ENCODE results near the gene TAPT1.

The TAPT1 gene

DNA sequence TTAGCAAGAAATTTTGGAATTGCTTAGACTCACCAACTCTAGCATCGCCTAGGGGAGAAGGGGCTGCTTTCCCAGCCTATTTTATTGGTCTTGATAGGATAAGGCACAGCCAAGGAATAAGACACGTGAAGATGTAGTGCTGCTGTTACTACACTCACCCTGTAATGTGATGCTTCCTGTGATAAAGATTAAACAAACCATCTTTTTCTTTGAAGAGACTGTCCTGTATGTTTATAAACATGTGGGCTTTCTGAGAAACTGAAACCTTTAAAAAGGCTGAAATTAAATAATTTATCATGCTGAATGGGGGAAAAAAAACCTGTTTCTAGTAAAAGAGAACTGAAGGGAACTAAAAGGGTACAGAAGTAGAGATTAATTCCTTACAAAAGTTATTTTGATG, 13.2 kb downstream of the TAPT1 start:
- no peak for ATAC-seq (ENCODE audit: low read depth)
- no peak for DNase-seq (ENCODE audit: low spot score in 2 of 2)
- H3K27ac Mint-ChIP-seq: no peak overlapping the region
- H3K4me3 Mint-ChIP-seq: no peak overlapping the region
- H3K27me3 Mint-ChIP-seq: no peaks in the 10 kb centered on the region
- H3K9me3 Mint-ChIP-seq: no peaks in the 10 kb centered on the region
- H3K4me1 Mint-ChIP-seq: peaks cover 26% of the 10 kb centered on the region
- H3K36me3 Mint-ChIP-seq: peaks cover 27% of the 10 kb centered on the region

DNA sequence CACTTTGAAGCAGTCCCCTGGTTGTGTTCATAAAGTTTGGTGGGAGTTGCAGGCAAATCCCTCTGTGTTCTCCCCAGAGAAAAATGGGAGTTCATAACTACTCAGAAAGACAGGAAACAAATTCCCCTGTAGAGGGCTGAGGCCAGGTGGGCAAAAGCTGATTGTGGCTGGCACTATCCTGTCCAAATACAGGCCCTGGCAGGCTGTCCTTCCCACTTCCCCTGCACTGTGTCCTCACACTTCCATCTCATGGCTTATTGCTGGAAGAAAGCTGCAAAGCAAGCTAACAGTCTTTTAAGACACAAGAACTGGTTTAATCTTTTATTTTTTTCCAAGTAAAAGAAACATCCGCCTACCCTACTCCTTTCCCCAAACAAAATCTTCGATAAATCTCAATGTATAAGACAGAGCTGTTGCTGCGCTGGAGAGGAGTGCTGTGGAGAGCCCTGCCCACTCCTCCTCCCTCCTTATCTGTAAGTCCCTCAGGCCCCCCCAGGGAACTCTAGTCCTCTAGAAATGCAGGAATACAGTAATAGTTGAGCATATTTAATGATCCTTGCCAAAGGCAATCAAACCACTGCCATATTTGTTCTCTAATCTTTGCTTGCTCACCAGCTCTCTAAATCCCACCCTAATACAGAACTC, 14.0 kb downstream of the TAPT1 start:
- H3K9me3 Mint-ChIP-seq: no peaks in the 10 kb centered on the region
- no peak overlapping the region for H3K27ac Mint-ChIP-seq
- no peak for DNase-seq (ENCODE audit: low spot score in 2 of 2)
- H3K36me3 Mint-ChIP-seq: peaks cover 27% of the 10 kb centered on the region
- peaks cover 22% of the 10 kb centered on the region for H3K4me1 Mint-ChIP-seq
- no peak overlapping the region for H3K4me3 Mint-ChIP-seq
- ATAC-seq (ENCODE audit: low read depth): no peak
- no peaks in the 10 kb centered on the region for H3K27me3 Mint-ChIP-seq

DNA sequence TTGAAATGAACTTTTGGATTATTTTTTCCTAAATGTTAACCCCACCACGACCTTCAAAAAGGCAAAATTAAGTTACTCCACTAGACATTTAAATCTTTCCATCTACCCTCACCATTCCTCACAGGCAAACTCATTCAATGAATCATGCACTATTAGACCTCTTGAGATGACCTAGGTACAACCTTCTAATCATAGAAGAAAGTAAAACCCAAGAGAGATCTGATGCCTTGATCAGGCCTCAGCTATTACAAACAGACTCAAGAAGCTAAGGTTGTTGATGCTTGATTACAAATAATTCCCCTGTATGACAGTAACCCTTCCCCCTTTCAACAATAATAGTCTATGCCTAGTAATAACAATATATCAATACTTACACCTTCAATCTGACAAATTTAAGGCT, 18.9 kb downstream of the TAPT1 start:
- Mint-ChIP-seq H3K27me3 (no peaks in the 10 kb centered on the region), H3K4me1 (peaks cover 16% of the 10 kb centered on the region), H3K4me3 (no peak overlapping the region), H3K36me3 (peaks cover 10% of the 10 kb centered on the region), H3K27ac (no peak overlapping the region), H3K9me3 (no peaks in the 10 kb centered on the region)
- ATAC-seq (ENCODE audit: low read depth) (no peak), DNase-seq (ENCODE audit: low spot score in 2 of 2) (no peak)

DNA sequence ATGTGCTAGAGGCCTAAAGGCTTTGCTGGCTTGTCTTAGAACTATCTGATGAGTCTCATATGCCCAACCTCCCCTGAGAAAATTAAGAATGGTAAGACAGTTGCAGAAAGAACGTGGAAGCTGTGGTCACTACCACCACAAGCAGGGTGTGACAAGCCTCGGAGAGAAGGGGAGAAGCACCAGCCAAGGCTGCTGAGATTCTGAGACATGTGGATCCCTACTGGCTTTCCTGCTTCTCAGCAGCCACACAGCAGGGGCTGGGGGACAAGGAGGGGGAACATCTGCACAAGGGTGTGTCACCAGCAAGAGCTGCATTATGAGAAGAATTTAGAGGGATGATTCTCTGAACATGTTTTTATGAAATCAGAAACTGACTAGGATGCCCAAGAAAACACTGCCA, 19.4 kb downstream of the TAPT1 start:
- H3K36me3 Mint-ChIP-seq: peaks cover 10% of the 10 kb centered on the region
- no peaks in the 10 kb centered on the region for H3K27me3 Mint-ChIP-seq
- H3K4me1 Mint-ChIP-seq: peaks cover 14% of the 10 kb centered on the region
- DNase-seq (ENCODE audit: low spot score in 2 of 2) (no peak), ATAC-seq (ENCODE audit: low read depth) (no peak)
- no peak overlapping the region for H3K4me3 Mint-ChIP-seq
- no peaks in the 10 kb centered on the region for H3K9me3 Mint-ChIP-seq
- no peak overlapping the region for H3K27ac Mint-ChIP-seq

DNA sequence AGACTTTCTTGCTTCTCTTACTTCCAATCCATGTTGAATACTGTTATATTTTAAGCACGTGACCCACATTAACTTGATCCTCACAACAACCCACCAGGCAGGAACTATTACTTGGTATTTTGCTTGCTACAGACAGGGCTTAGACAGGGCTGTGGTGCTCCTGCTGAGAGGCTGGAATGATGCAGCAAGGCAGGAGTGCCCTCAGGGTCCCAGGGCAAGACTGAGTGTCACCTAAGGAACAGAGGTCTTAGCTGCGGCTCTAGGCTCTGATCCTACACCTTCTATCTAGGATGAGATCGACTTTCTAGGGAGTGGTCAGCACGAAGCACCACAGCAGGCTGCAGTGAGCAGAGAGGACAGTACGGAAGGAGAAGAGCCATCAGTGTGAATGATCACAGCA, 20.0 kb downstream of the TAPT1 start:
- ATAC-seq (ENCODE audit: low read depth): no peak
- Mint-ChIP-seq H3K9me3 (no peaks in the 10 kb centered on the region), H3K27me3 (no peaks in the 10 kb centered on the region), H3K4me1 (peaks cover 14% of the 10 kb centered on the region), H3K36me3 (peaks cover 13% of the 10 kb centered on the region), H3K4me3 (no peak overlapping the region), H3K27ac (no peak overlapping the region)
- no peak for DNase-seq (ENCODE audit: low spot score in 2 of 2)

DNA sequence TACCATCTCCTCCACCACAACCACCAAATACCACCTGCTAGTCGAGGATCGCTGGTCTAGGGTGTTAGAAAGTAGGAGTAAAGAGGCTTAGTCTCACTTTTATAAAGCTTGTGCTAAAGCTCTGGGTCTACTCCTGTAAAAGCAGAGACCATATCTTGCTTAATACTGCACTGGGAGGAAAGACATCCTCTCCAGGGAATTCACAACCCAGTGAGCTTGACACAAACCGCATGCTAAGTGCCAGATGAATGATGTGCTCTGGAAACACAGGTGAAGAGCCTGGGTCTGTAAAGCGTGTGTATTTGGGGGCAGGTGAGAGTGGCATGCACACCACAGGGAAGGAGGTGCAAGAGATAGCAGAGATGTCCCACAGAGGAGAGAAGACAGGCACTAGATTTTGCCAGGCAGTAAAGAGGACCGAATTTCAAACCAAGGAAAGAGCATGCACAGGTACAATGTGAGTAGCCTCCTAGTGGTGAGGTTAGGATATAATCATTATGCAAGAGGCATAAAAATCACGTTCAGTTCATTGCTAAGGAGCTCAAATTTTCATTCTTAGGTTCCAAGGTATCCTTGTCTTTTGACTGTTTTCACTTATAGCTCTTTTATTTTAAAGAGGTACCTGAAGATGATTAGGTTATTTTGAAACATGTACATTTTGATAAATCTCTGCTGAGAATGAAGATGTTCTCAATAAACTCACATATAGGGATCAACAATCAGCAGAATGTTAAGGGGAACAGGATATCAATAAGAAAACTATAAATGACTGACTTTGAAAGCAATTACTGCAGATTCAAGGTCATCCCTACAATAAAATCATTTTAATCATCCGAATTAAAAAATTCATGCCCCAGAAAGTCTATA, 20.7 kb downstream of the TAPT1 start:
- Mint-ChIP-seq H3K4me1 (peaks cover 14% of the 10 kb centered on the region), H3K27ac (no peak overlapping the region), H3K9me3 (no peaks in the 10 kb centered on the region), H3K4me3 (peak overlapping the region; percentile 1), H3K27me3 (no peaks in the 10 kb centered on the region), H3K36me3 (peaks cover 13% of the 10 kb centered on the region)
- DNase-seq (ENCODE audit: low spot score in 2 of 2) (peak; percentile 16 to 17), ATAC-seq (ENCODE audit: low read depth) (peak; percentile 81)

DNA sequence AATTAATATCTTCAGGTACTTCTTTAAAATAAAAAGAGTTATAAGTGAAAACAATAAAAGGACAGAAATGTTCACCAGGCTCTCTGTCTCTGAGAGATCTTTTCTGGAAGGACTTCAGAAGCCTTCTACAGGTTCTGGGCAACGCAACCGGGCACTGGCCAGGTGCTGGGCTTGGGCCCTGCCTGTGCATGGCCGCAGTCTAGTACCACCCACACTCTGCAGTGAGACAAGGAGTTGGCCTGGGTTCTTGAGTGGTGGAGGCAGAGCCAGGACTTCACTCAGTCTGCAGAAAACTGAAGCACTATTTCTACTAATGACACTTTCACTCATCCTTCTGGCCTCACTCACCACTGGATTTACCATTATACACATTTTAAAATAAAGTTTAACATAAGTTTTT, 21.8 kb downstream of the TAPT1 start:
- DNase-seq (ENCODE audit: low spot score in 2 of 2) (no peak), ATAC-seq (ENCODE audit: low read depth) (no peak)
- Mint-ChIP-seq H3K4me3 (no peak overlapping the region), H3K4me1 (peaks cover 14% of the 10 kb centered on the region), H3K9me3 (no peaks in the 10 kb centered on the region), H3K27ac (no peak overlapping the region), H3K27me3 (no peaks in the 10 kb centered on the region), H3K36me3 (peaks cover 11% of the 10 kb centered on the region)

DNA sequence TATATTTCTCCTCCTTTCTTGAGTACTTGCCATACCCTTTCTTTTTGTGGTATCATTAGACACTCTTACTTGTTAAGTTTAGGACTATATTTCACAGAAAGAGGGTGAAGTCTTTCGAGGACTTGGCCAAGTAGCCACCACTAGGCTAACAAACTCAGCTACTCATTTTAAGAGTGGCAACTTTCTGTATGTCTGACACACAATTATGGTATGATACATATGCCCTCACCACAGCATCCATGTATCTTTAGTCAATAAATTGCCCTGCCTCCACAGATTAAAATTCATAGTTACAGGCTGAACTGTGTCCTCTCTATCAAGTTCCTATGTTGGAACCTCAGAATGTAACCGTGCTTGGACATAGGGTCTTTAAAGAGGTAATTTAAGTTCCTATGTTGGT, 23.2 kb downstream of the TAPT1 start:
- Mint-ChIP-seq H3K4me1 (peaks cover 14% of the 10 kb centered on the region), H3K9me3 (no peaks in the 10 kb centered on the region), H3K4me3 (no peak overlapping the region), H3K27ac (no peak overlapping the region), H3K36me3 (peaks cover 6% of the 10 kb centered on the region), H3K27me3 (no peaks in the 10 kb centered on the region)
- DNase-seq (ENCODE audit: low spot score in 2 of 2): no peak
- no peak for ATAC-seq (ENCODE audit: low read depth)

DNA sequence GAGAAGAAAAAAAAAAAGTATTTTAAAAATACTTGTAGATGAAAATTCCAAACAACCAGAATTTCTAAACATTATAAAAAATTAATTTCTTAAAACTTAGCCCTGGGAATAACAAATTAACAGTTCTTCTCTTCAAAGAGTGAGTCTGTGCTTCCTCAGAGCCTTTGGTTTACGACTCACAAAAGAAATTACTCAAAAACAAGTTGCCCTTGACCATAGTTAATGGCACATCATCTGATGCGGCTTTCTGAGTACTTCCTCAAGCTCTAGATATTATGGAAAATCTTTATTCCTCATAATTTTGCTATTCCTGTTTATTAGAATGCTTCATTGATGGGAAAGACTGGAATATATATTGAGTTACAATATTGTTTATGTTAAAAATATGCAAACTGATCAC, 23.7 kb downstream of the TAPT1 start:
- peaks cover 14% of the 10 kb centered on the region for H3K4me1 Mint-ChIP-seq
- H3K27me3 Mint-ChIP-seq: no peaks in the 10 kb centered on the region
- no peak overlapping the region for H3K27ac Mint-ChIP-seq
- H3K4me3 Mint-ChIP-seq: no peak overlapping the region
- peaks cover 6% of the 10 kb centered on the region for H3K36me3 Mint-ChIP-seq
- ATAC-seq (ENCODE audit: low read depth) (no peak), DNase-seq (ENCODE audit: low spot score in 2 of 2) (no peak)
- no peaks in the 10 kb centered on the region for H3K9me3 Mint-ChIP-seq

DNA sequence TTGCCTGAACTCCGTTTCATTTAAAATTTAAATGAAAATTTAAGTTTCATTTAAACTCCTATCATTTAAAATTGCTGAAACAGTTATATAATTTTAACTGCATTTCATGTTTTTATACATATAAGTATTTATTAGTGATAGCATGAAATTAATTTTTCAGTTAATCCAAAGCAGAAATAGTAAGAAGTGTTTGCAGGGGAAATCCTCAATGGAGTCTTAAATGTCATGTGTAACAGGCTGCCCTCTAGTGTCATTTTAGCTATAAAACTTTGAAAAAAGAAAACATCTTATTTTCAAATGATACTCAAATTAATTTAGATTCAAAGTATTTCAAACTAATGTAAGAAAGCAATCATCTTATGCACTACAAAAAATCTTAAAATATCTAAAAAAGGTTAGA, 27.2 kb downstream of the TAPT1 start:
- no peak for ATAC-seq (ENCODE audit: low read depth)
- H3K27me3 Mint-ChIP-seq: no peaks in the 10 kb centered on the region
- H3K36me3 Mint-ChIP-seq: peaks cover 8% of the 10 kb centered on the region
- no peak overlapping the region for H3K27ac Mint-ChIP-seq
- H3K4me1 Mint-ChIP-seq: peaks cover 8% of the 10 kb centered on the region
- no peaks in the 10 kb centered on the region for H3K9me3 Mint-ChIP-seq
- H3K4me3 Mint-ChIP-seq: no peak overlapping the region
- DNase-seq (ENCODE audit: low spot score in 2 of 2): no peak

DNA sequence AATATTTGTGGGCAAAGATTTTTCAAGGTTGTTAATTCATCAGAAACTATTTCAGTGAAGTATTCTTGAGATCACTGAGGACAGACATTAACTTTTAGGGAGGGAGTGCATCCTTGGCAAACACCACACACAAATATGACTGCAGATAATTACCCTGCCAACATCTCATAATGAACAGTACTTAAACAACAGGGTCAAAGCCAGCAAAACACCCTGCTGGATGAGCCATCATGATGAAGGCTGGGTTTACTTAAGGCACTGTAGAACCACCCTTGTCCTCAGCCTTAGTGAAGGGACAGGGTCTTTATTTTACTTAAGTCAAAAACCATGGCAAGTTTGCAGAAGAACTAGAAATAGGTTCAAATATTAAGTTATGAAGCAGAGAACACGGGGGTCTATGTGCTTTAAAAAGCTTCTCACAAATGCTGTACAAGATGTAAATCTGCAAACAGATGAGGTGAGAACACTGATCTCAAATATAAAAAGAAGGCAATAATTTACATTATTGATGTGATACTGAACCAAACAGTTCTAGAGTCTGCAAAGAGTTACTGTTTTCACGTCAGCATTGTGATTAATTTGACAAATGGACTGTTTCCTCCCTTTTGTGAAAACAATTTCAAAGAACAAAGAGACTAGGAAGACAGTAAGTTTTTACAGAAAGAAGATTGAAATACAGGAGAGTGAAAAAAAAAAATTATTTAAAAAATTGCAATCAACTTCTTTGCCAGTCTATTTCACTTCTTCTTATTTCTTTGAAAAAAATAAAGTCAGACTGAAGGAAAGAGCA, 28.2 kb downstream of the TAPT1 start:
- peaks cover 10% of the 10 kb centered on the region for H3K36me3 Mint-ChIP-seq
- ATAC-seq (ENCODE audit: low read depth) (no peak), DNase-seq (ENCODE audit: low spot score in 2 of 2) (no peak)
- no peak overlapping the region for H3K4me3 Mint-ChIP-seq
- peaks cover 8% of the 10 kb centered on the region for H3K4me1 Mint-ChIP-seq
- H3K9me3 Mint-ChIP-seq: no peaks in the 10 kb centered on the region
- H3K27ac Mint-ChIP-seq: no peak overlapping the region
- no peaks in the 10 kb centered on the region for H3K27me3 Mint-ChIP-seq

DNA sequence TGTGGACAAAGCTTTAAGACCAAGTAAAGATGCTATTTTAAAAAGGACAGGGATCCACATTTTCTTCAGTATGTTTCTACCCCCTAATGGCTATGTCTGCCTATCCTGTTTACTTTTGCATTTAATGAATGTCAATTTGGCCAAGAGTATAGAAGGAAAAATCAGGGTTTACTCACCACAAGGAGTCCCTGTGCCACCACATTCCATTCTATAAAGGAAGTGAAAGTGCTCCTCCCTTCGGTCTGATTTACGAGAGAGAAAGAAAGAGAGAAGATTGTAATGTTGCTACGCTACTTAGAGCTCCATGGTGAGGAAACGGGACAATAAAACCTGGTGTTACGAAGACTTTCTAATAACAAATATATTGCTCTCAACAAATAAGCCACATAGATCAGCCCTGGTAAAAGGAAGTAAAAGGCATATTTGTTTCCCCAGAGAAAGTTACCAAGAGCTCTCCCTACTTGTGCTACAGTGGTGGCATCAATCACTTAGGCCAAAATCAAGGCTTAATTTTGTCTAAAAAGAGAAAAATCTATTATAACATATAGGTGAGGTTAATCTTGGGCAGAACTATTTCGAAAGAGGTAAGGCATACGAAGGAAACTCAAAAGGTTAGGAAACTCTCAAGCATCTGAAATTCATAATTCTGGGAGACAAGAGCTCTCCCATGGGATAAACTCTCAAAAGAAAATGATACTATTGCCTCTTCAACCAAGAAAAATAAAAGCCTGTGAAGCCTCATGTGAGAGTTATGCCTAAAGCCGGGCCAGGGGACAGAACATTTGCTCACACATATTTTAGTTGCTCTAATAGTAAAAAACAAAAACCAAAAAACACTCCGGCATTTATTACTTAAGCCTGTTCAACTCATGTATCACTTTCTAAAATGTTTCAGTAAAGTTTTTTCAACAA, 29.5 kb downstream of the TAPT1 start:
- ATAC-seq (ENCODE audit: low read depth): peak; percentile 93
- Mint-ChIP-seq H3K4me1 (peaks cover 8% of the 10 kb centered on the region), H3K27ac (peak overlapping the region; percentile 15), H3K9me3 (no peaks in the 10 kb centered on the region), H3K27me3 (no peaks in the 10 kb centered on the region), H3K4me3 (peak overlapping the region; percentile 24), H3K36me3 (peaks cover 11% of the 10 kb centered on the region)
- peak in 1 of 2 donors; percentile 3 for DNase-seq (ENCODE audit: low spot score in 2 of 2)

DNA sequence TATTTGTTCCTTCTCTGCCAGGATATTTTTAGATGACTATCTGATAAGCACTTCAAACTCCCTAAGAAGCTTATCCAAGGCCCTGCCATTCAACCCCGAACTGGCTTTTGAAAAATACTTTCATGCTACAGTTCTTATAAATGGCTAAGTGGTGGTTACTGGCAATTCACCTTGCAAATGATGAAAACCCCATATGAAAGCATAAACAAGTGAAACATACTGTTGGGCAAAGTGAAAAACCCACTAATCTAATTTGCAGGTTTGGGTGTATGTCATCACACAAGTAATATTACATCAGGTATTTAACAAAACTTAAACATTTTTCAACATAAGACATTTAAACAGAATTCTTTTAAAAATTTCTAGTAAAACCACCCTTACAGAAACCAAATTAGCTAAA, 31.1 kb downstream of the TAPT1 start:
- DNase-seq (ENCODE audit: low spot score in 2 of 2) (no peak), ATAC-seq (ENCODE audit: low read depth) (no peak)
- H3K27ac Mint-ChIP-seq: no peak overlapping the region
- H3K36me3 Mint-ChIP-seq: peaks cover 14% of the 10 kb centered on the region
- H3K27me3 Mint-ChIP-seq: no peaks in the 10 kb centered on the region
- H3K4me1 Mint-ChIP-seq: peaks cover 8% of the 10 kb centered on the region
- H3K4me3 Mint-ChIP-seq: no peak overlapping the region
- H3K9me3 Mint-ChIP-seq: no peaks in the 10 kb centered on the region
